Right atrium auricular region (tissue), 2 donors: ENCODE data around the gene RUFY2. TPM values are rescaled to one million over a fixed set of nuclear protein-coding genes. Genes with fewer than 3 reads are reported as not detected.
"Not testable (repeated sequence)": the region's sequence is repeated elsewhere in the genome, so short reads cannot be mapped to it uniquely, and the experiment has no call there.

ENCODE experiments used
- DNase-seq: peaks from one replicate; pipeline ENCODE4 v3.0.0-alpha.2; 2019; ENCODE audit warnings: low spot score
- H3K27ac ChIP-seq, 2 donors: fragments of 200-600 bp; sonication (generic); 1 replicate in 1 of 2; 2 replicates in 1 of 2; pipeline ENCODE4 v1.5.1; 2016 to 2019
- H3K27me3 ChIP-seq, 2 donors: fragments of 200-600 bp; sonication (generic); one replicate each; pipeline versions ENCODE4 v1.5.1 to v1.6.0; 2017 to 2019
- H3K36me3 ChIP-seq: fragments of 200-600 bp; sonication (generic); one replicate; pipeline ENCODE4 v1.5.1; 2016
- H3K4me1 ChIP-seq, 2 donors: fragments of 200-600 bp; sonication (generic); one replicate each; pipeline versions ENCODE4 v1.5.1 to v1.6.0; 2017 to 2019
- H3K4me3 ChIP-seq, 2 donors: fragments of 200-600 bp; sonication (generic); 1 replicate in 1 of 2; 2 replicates in 1 of 2; pipeline ENCODE4 v1.5.1; 2017 to 2019; ENCODE audit warnings: mild to moderate bottlenecking in 1 of 2, moderate library complexity in 1 of 2
- H3K9me3 ChIP-seq, 2 donors: fragments of 200-600 bp; sonication (generic); one replicate each; pipeline ENCODE4 v1.5.1; 2019
- CTCF ChIP-seq, 2 donors: fragments of 200-600 bp; sonication (generic); IDR thresholded peaks; one replicate each; pipeline ENCODE4 v1.5.1; 2019; ENCODE audit warnings: antibody characterized with exemption in 2 of 2
- total RNA-seq, 2 donors: library from RNA; depleted of rRNA; stranded (reverse); fragments of >200 nt; gene quantifications; one replicate each; pipeline ENCODE4 v1.1.0, GENCODE V29; 2016

Gene RUFY2
- total RNA-seq, 2 donors from 2014 or later = 8.3 to 11.0 TPM

GRCh38 chr10:68330852-68331454, 76.1 kb downstream of the RUFY2 start:
- TF ChIP-seq CTCF (IDR thresholded peaks at IDR 0.05) = no peak
- peaks cover 0 to 30% of the 10 kb centered on the region in 2 donors for H3K4me1 ChIP-seq

DNA sequence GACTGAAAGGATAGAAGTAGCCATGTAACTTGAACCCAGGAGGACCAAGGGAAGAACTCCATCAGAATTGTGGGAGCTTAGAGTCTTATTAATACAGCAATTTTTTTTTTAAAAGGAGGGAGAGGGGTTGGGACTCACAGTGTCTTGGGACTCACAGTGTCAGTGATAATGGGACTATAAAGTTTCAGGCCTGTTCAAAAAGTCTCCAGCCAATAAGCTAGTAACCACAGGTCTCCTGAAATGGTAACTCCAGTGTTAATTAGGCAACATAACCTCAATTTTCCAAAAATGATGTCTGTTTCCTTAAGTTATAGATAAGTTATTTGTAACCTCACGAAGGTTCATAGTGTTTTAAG, 77.6 kb downstream of the RUFY2 start:
- H3K4me1 ChIP-seq = peaks cover 0 to 21% of the 10 kb centered on the region in 2 donors
- no peak overlapping the region for H3K27ac ChIP-seq

More at GRCh38 chr10:68330852-68331454, 76.1 kb downstream of the RUFY2 start:
- peak; percentile 60 for DNase-seq
- H3K36me3 ChIP-seq = no peaks in the 10 kb centered on the region
- peak overlapping the region; percentile 89 to 94 for H3K4me3 ChIP-seq
- no peaks in the 10 kb centered on the region for H3K27me3 ChIP-seq
- H3K9me3 ChIP-seq = no peaks in the 10 kb centered on the region
- H3K27ac ChIP-seq = peak overlapping the region; percentile 99

GRCh38 chr10:68327889-68328786, 78.9 kb downstream of the RUFY2 start:
- peak overlapping the region; percentile 75 to 78 for H3K27ac ChIP-seq
- H3K27me3 ChIP-seq = no peaks in the 10 kb centered on the region
- H3K4me3 ChIP-seq = peak overlapping the region in 1 of 2 donors; percentile 14
- no peaks in the 10 kb centered on the region for H3K36me3 ChIP-seq
- H3K9me3 ChIP-seq = no peaks in the 10 kb centered on the region
- no peak for TF ChIP-seq CTCF (IDR thresholded peaks at IDR 0.05)
- H3K4me1 ChIP-seq = peaks cover 0 to 19% of the 10 kb centered on the region in 2 donors
- DNase-seq = no peak

More for the DNA sequence above, 77.6 kb downstream of the RUFY2 start:
- no peak overlapping the region for H3K4me3 ChIP-seq
- no peaks in the 10 kb centered on the region for H3K27me3 ChIP-seq
- no peaks in the 10 kb centered on the region for H3K9me3 ChIP-seq
- TF ChIP-seq CTCF (IDR thresholded peaks at IDR 0.05) = no peak
- no peaks in the 10 kb centered on the region for H3K36me3 ChIP-seq
- DNase-seq = no peak

- H3K27ac ChIP-seq, H3K4me3 ChIP-seq, H3K27me3 ChIP-seq, H3K9me3 ChIP-seq, DNase-seq, H3K36me3 ChIP-seq, H3K4me1 ChIP-seq: not testable (repeated sequence)
Measured at GRCh38 chr10:68324396-68324795, 82.7 kb downstream of the RUFY2 start.

DNA sequence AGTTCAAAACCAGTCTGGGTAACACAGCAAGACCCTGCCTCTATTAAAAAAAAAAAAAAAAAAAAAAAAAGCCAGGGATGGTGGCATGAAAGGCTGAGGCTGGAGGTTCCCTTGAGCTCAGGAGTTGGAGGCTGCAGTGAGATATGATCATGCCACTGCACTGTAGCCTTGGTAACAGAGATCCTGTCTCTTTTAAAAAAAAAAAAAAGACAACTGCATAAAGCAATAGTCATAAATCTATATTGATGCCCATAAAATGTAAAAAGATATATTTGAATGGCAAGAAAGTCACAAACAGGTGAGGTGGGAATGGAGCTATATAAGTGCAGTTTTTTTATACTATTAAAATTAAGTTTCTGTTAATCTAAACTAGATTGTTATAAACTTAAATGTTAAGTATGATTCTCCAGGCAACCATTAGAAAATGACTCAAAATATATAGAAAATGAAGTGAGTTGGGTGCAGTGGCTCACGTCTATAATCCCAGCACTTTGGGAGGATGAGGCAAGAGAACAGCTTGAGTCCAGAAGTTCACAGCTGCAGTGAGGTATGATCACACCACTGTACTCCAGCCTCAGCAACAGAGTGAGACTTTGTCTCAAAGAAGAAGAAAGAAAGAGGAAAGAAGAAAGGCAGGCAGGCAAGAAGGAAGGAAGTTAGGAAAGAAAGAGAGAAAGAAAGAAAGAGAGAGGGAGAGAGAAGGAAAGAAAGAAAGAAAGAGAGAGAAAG, 88.6 kb downstream of the RUFY2 start:
- Histone ChIP-seq H3K4me1 (no peaks in the 10 kb centered on the region), H3K4me3 (no peak overlapping the region), H3K27ac (no peak overlapping the region), H3K9me3 (peaks cover 0 to 19% of the 10 kb centered on the region in 2 donors), H3K36me3 (no peaks in the 10 kb centered on the region), H3K27me3 (no peaks in the 10 kb centered on the region)
- no peak for DNase-seq
- TF ChIP-seq CTCF (IDR thresholded peaks at IDR 0.05) = no peak

DNA sequence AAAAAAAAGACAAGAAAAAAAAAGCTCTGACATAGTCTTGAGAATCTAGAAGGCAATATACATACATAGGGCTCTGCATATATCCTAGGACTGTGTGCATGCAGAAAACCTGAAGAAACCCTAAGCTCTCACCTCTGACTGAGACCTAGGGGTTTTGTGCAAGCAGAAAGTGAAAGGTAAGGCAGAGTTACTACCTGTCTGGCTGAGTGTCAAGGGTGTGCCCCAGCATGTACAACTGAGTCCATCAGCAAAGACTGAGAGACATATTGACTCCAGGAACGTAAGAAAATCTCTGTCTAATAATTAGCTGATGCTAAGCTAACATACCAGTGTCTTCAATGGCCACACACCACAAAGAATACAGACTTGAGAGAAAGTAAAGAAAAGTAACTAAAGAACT, 91.5 kb downstream of the RUFY2 start:
- no peak for DNase-seq
- Histone ChIP-seq H3K27ac (no peak overlapping the region), H3K36me3 (no peaks in the 10 kb centered on the region), H3K9me3 (peaks cover 0 to 19% of the 10 kb centered on the region in 2 donors), H3K4me3 (no peak overlapping the region), H3K27me3 (no peaks in the 10 kb centered on the region), H3K4me1 (no peaks in the 10 kb centered on the region)
- TF ChIP-seq CTCF (IDR thresholded peaks at IDR 0.05) = no peak

- not testable (repeated sequence) for DNase-seq, H3K36me3 ChIP-seq, H3K27ac ChIP-seq, H3K4me3 ChIP-seq, H3K4me1 ChIP-seq, H3K27me3 ChIP-seq
- peaks cover 0 to 19% of the 10 kb centered on the region in 2 donors for H3K9me3 ChIP-seq
Measured at GRCh38 chr10:68314930-68315329, 92.1 kb downstream of the RUFY2 start.
